ENCODE results near the gene CCR2. TPM values are rescaled to one million over a fixed set of nuclear protein-coding genes. Genes with fewer than 3 reads are reported as not detected.
"Not testable (repeated sequence)": the region's sequence is repeated elsewhere in the genome, so short reads cannot be mapped to it uniquely, and the experiment has no call there.

The CCR2 gene
- total RNA-seq (2014; rRNA removed; shearing (Covaris generic)) = not detected in 2 replicates

DNA sequence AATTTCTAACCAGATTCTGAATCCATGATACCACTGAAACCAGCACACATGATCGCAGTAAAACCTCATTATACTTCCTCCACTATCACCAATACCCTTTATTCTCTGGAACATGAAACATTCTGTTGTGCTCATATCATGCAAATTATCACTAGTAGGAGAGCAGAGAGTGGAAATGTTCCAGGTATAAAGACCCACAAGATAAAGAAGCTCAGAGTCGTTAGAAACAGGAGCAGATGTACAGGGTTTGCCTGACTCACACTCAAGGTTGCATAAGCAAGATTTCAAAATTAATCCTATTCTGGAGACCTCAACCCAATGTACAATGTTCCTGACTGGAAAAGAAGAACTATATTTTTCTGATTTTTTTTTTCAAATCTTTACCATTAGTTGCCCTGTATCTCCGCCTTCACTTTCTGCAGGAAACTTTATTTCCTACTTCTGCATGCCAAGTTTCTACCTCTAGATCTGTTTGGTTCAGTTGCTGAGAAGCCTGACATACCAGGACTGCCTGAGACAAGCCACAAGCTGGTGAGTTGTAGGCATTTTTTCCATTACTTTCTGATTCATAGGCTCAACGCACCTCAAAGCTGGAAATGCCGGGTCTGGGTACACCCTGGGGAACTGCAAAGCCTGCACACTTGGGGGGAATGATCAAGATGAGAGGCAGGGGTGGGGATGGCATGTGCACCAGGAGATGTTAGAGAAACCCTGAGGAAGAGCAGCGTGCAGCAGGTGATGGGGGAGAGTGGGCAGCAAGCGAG lies at the start of gene CCR2:
TSS of gene CCR2 (plus strand) at position 465 of the 764 bp plus-strand sequence. CDS start 3,417 bp downstream, outside the sequence.
- no peak for DNase-seq
- Histone ChIP-seq H3K4me3 (ENCODE audit: insufficient read depth, low read depth, low read length) (no peak within 1 kb of the TSS), H3K36me3 (replicated peaks; ENCODE audit: control insufficient read depth, insufficient read depth, low read length) (no peaks in the 10 kb centered on the region), H3K27me3 (ENCODE audit: control insufficient read depth, insufficient read depth, low read length) (no peaks in the 10 kb centered on the region)

DNA sequence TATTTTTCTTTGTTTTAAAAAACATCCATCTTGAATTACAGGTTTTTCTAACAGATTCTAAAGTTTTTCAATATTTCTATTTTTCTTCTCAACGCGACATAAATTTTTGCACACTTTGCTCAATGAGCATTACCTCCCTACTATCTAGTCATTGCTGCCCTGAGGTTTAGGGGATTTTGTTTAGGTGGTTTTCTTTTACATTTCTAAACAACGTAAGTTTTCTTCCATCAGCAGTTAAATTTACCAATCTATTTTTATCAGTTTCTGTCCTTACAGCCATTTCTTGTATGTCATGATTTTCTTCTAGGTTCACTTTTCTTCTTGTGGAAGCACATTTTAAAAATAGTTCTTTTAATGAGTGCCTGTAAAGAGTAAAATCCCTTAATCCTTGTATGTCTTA lies 49.2 kb upstream of the CCR2 start:
- Histone ChIP-seq H3K27me3 (ENCODE audit: control insufficient read depth, insufficient read depth, low read length) (no peaks in the 10 kb centered on the region), H3K36me3 (replicated peaks; ENCODE audit: control insufficient read depth, insufficient read depth, low read length) (no peaks in the 10 kb centered on the region), H3K4me3 (ENCODE audit: insufficient read depth, low read depth, low read length) (no peak overlapping the region)
- no peak for DNase-seq

DNA sequence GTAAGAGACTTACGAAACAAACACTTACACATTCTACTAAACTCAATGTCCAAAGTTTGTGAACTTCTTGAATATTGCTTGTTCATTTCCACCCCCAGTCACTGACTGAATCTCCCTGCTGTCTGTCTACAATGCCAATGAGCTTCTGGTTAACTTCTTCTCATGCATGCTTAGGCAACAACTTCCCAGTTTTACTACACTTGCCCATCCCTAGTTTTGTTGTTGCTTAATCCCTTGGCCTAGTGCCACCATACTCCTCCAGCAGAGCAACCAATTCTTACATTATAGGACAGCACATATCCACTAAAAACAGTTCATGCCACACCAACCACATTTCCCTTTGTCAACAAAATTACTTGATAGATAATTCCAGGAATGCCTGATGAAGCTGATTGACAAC lies 40.9 kb upstream of the CCR2 start:
- no peak overlapping the region for H3K4me3 ChIP-seq (ENCODE audit: insufficient read depth, low read depth, low read length)
- no peaks in the 10 kb centered on the region for H3K36me3 ChIP-seq (replicated peaks; ENCODE audit: control insufficient read depth, insufficient read depth, low read length)
- no peak for DNase-seq
- no peaks in the 10 kb centered on the region for H3K27me3 ChIP-seq (ENCODE audit: control insufficient read depth, insufficient read depth, low read length)

DNA sequence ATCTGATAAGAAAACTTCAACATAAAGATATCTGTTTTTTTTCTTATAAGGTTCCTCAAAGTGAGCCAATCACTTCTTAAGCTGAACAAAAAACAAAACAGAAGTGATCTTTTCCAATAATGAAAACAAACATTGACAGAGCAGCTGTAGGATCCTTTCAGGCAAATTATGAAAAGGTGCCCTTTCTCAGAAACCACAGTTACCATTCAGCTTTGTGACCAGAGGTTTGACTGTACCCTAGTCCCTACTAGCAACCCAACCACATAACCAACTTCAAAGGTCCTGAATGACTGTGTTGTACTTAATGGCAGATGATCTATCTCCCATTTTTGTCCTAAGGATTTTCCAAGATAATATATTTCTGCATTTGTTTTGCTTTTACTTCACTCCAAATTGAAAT lies 39.4 kb upstream of the CCR2 start:
- H3K27me3 ChIP-seq (ENCODE audit: control insufficient read depth, insufficient read depth, low read length) = no peaks in the 10 kb centered on the region
- DNase-seq = no peak
- H3K4me3 ChIP-seq (ENCODE audit: insufficient read depth, low read depth, low read length) = no peak overlapping the region
- H3K36me3 ChIP-seq (replicated peaks; ENCODE audit: control insufficient read depth, insufficient read depth, low read length) = no peaks in the 10 kb centered on the region

DNA sequence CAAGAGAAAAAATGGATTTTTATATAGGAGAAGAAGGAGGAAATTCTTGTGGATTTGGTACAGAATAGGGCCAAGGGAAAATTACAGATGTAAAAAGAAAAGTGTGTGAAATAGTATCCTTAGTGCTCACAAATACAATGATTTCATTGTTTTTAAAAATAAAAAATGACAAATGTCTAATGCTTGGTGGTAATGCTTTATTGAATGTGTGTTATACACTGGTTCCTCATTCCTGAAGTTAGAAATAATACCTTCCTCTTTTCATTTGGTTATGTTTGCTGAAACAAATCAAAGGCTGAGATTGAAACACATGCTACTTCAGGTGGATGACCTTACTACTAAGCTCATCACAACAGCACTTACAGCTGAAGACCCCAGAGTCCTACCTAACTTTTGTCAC lies 37.7 kb upstream of the CCR2 start:
- Histone ChIP-seq H3K4me3 (ENCODE audit: insufficient read depth, low read depth, low read length) (no peak overlapping the region), H3K36me3 (replicated peaks; ENCODE audit: control insufficient read depth, insufficient read depth, low read length) (no peaks in the 10 kb centered on the region), H3K27me3 (ENCODE audit: control insufficient read depth, insufficient read depth, low read length) (no peaks in the 10 kb centered on the region)
- DNase-seq = no peak

DNA sequence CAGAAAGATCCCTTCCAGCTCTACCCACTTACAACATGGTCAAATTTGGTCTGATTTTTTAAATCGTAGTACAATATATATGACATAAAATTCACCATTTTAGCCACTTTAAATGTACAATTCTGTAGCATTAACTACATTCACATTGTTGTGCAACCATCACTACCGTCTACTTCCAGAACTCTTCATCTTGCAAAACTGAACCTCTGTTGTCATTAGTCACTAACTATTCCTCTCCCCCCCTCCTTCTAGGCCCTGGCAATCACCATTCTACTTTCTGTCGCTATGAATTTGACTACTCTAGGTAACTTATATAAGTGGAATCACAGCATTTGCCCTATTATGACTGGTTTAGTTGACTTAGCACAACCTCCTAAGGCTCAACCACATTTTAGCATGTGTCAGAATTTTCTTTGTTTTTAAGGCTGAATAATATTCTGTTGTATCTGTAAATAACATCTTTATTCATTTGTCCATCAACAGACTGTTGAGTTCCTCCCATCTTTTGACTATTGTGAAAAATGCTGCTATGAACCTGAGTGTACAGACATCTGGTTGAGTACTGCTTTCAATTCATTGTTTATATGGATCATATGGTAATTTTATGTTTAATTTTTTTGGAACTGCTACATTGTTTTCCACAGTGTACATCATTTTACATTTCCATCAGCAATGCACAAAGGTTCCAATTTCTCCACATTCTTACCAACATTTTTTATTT lies 35.5 kb upstream of the CCR2 start:
- DNase-seq = no peak
- Histone ChIP-seq H3K27me3 (ENCODE audit: control insufficient read depth, insufficient read depth, low read length) (no peaks in the 10 kb centered on the region), H3K36me3 (replicated peaks; ENCODE audit: control insufficient read depth, insufficient read depth, low read length) (no peaks in the 10 kb centered on the region), H3K4me3 (ENCODE audit: insufficient read depth, low read depth, low read length) (no peak overlapping the region)

DNA sequence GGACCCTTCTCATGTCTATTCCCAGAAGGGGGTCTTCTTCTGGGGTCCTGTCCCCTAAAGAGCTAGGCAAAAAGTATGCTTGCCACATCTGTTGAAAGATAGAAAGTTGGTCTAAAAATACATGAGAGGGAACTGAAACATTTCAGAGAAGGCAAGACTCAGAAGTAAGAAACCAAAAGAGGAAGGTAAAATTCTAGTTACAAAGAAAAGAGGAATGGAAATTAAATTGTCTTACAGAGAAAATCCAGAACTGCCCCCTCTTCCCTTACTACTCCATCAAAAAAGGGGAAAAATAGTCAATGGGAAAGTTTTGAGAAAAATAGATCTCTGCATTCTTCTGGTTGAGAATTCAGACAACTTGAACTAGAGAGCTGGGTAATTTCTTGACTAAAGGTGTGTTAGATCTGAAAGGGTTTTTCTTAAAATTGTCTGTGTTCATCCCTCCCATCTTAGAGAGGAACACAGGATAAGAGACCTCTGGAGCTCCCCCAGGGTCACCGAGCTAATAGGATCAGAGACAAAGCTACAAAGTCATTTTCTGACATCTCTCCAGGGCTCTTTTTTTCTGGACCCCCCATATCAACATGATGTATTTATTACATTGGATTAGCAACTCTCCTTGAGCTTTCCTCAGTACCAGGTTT lies 32.3 kb upstream of the CCR2 start:
- DNase-seq = no peak
- no peaks in the 10 kb centered on the region for H3K36me3 ChIP-seq (replicated peaks; ENCODE audit: control insufficient read depth, insufficient read depth, low read length)
- H3K27me3 ChIP-seq (ENCODE audit: control insufficient read depth, insufficient read depth, low read length) = no peaks in the 10 kb centered on the region
- no peak overlapping the region for H3K4me3 ChIP-seq (ENCODE audit: insufficient read depth, low read depth, low read length)

DNA sequence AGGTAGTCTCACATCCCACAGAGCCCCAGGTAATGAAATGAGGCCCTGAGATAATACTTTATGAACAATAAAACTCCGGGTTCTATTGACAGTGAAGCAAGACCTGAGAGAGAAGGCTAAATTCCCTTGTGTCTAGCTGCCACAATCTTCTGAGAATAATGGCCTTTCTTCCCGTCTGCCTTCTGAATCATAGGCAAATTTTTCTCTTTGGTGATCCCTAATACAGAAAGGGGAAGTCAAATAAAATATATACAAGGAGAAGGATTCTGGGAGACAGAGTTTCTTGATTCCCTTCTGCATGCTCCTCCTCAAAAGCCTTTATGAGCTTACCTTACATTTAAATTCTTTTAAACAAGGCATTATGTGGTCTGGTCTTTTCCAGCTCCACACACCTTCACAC lies 29.9 kb upstream of the CCR2 start:
- Histone ChIP-seq H3K27me3 (ENCODE audit: control insufficient read depth, insufficient read depth, low read length) (no peaks in the 10 kb centered on the region), H3K36me3 (replicated peaks; ENCODE audit: control insufficient read depth, insufficient read depth, low read length) (no peaks in the 10 kb centered on the region), H3K4me3 (ENCODE audit: insufficient read depth, low read depth, low read length) (no peak overlapping the region)
- no peak for DNase-seq

DNA sequence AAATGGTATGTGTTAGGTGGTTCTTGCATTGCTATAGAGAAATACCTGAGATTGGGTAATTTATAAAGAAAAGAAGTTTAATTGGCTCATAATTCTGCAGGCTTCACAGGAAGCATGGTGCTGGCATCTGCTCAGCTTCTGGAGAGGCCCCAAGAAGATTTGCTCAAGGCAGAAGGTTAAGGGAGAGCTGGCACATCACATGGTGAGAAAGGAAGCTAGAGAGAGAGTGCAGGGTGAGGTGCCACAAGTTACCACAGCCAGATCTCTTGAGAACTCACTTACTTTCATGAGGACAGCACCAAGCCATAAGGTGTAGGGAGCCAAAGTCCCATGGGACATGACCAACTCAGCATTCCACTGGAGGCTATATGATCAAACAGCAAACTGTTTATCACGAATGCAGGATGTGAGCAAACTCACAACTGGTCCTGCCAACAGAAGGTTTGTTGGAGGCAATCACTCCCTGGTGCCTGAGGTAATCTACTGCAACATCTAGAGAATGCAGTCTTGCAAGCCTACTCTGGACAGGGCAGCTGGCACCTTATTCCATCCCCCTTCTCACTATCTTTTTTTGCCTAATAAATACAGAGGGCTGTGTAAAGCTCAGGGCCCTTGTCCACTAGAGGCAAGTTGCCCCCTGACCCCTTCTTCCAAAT lies 28.1 kb upstream of the CCR2 start:
- H3K4me3 ChIP-seq (ENCODE audit: insufficient read depth, low read depth, low read length) = no peak overlapping the region
- no peaks in the 10 kb centered on the region for H3K36me3 ChIP-seq (replicated peaks; ENCODE audit: control insufficient read depth, insufficient read depth, low read length)
- H3K27me3 ChIP-seq (ENCODE audit: control insufficient read depth, insufficient read depth, low read length) = no peaks in the 10 kb centered on the region
- DNase-seq = no peak

DNA sequence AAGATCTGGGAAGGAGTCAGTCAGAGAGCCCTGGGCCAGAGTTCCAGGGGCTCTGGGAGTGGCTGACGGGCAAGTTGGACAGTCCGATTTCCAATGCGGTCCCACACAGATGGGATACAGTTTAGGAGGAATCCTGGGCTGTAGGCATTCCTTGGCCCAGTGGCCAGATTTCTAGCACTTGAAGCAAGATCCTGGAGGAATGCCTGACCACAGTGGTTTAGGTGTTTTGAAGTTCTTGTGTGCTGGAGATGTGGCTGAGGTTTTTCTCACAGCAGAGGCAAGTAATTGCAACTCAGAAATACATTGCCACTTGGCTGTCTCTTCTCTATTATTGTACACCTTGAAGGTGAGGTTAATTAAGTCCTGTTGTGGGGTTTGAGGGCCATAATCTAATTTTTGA lies 23.2 kb upstream of the CCR2 start:
- H3K27me3 ChIP-seq (ENCODE audit: control insufficient read depth, insufficient read depth, low read length); H3K4me3 ChIP-seq (ENCODE audit: insufficient read depth, low read depth, low read length); DNase-seq; H3K36me3 ChIP-seq (replicated peaks; ENCODE audit: control insufficient read depth, insufficient read depth, low read length): not testable (repeated sequence)

DNA sequence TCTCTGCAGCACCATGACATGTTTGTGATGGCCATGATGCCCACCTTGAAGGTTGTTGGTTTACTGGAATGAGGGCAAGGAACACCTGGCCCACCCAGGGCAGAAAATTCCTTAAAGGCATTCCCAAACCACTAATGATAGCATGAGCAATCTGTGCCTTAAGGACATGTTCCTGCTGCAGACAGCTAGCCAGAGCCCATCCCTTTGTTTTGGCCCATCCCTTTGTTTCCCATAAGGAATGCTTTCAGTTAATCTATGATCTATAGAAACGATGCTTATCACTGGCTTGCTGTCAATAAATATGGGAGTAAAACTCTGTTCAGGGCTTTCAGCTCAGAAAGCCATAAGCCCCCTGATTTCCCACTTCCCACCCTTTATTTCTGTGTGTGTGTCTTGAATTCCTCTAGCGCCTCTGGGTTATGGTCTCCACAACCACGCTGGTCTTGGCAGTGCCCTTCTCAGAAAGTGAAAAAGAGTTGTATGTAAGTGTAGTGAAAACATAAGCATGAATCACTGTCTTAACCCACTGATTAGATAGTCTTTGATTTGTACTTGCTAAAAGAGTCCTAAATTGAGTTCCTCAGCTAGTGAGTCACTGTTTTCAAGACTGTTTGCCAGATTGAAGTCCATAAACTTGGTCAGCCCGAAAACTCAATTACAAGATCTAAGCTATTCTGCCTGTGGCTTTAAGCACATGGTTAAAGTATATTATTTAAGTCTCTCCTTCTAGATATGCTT lies 19.0 kb upstream of the CCR2 start:
- no peak overlapping the region for H3K4me3 ChIP-seq (ENCODE audit: insufficient read depth, low read depth, low read length)
- no peaks in the 10 kb centered on the region for H3K36me3 ChIP-seq (replicated peaks; ENCODE audit: control insufficient read depth, insufficient read depth, low read length)
- no peaks in the 10 kb centered on the region for H3K27me3 ChIP-seq (ENCODE audit: control insufficient read depth, insufficient read depth, low read length)
- no peak for DNase-seq

DNA sequence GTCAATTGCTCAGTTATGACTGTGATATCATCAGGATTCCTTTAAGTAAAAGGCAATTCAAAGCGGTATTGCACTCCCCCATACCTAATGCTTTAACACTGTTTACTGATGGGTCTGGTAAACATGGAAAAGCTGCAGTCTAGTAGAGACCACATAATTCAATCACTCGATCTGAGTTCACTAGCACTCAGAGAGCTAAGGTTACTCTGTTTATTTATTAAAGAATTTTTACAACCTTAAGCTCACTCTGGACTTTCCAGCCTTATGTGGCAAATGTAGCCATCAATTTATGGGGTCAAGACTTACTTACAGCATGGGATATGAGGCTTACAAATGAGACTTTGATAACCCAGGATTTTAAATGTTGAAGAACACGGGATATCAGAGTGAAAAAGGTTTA lies 18.4 kb upstream of the CCR2 start:
- no peak for DNase-seq
- no peak overlapping the region for H3K4me3 ChIP-seq (ENCODE audit: insufficient read depth, low read depth, low read length)
- no peaks in the 10 kb centered on the region for H3K36me3 ChIP-seq (replicated peaks; ENCODE audit: control insufficient read depth, insufficient read depth, low read length)
- no peaks in the 10 kb centered on the region for H3K27me3 ChIP-seq (ENCODE audit: control insufficient read depth, insufficient read depth, low read length)

DNA sequence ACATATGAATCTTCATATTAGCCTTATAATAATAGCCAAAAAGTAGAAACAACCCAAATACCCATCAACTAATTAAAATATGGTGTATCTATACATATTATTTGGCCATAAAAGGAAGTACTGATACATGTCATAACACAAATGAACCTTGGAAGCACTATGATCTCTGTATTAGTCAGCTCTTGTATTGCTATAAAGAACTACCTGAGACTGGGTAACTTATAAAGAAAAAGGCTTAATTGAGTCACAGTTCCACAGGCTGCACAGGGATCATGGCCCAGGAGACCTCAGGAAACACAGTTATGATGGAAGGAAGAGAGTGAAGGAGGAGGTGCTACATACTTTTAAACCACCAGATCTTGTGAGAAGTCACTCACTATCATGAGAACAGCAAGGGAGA lies 16.0 kb upstream of the CCR2 start:
- no peak overlapping the region for H3K4me3 ChIP-seq (ENCODE audit: insufficient read depth, low read depth, low read length)
- H3K36me3 ChIP-seq (replicated peaks; ENCODE audit: control insufficient read depth, insufficient read depth, low read length) = no peaks in the 10 kb centered on the region
- no peaks in the 10 kb centered on the region for H3K27me3 ChIP-seq (ENCODE audit: control insufficient read depth, insufficient read depth, low read length)
- DNase-seq = no peak

DNA sequence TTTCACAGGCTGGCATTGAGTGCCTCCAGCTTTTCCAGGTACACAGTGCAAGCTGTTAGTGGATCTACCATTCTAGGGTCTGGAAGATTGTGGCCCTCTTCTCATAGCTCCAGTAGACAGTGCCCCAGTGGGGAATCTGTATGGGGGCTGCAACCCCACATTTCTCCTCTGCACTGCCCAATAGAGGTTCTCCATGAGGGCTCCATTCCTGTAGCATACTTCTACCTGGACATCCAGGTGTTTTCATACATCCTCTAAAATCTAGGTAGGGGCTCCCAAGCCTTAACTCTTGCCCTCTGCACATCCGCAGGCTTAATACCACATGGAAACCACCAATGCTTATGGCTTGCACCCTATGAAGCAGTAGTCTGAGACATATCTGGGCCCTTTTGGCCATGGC lies 15.1 kb upstream of the CCR2 start:
- no peaks in the 10 kb centered on the region for H3K36me3 ChIP-seq (replicated peaks; ENCODE audit: control insufficient read depth, insufficient read depth, low read length)
- no peak overlapping the region for H3K4me3 ChIP-seq (ENCODE audit: insufficient read depth, low read depth, low read length)
- DNase-seq = no peak
- H3K27me3 ChIP-seq (ENCODE audit: control insufficient read depth, insufficient read depth, low read length) = no peaks in the 10 kb centered on the region

Measured in H7 (cell line).